GM19025 (cell line): ENCODE measurements around the gene RAPGEF1.
"Not testable (repeated sequence)": the region's sequence is repeated elsewhere in the genome, so short reads cannot be mapped to it uniquely, and the experiment has no call there.

Experiments used
- ATAC-seq: cut with Tn5 transposase; IDR thresholded peaks from one replicate; pipeline ENCODE4 v1.9.1; 2021; ENCODE audit warnings: mild to moderate bottlenecking, low read depth, moderate library complexity; ENCODE audit not compliant: unreplicated experiment

The RAPGEF1 gene

GRCh38 chr9:131578731-131579504 is 161.0 kb downstream of the RAPGEF1 start:
- peak; percentile 43 for ATAC-seq

DNA sequence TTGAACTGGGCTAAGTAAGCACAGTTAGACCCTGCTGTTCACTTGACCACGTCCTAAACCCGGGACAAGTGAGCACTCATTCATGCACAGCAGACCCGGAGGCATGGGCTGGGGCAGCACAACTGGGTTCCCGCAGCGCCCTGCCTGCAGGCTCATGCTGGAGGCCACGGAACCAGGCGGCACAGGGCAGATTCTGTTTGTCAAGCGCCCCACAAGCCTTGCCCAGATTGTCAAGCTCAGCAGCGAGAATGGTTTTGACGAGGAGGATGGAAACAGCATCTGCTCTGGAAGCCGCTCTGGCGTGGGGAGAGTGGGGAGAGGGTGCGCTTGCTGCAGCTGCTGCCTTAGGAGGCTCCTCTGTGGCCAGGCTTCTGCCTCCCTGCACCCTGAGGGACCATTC is 161.9 kb downstream of the RAPGEF1 start:
- no peak for ATAC-seq

- ATAC-seq: no peak
These were observed 162.6 kb downstream of the RAPGEF1 start for GRCh38 chr9:131577005-131578000.

DNA sequence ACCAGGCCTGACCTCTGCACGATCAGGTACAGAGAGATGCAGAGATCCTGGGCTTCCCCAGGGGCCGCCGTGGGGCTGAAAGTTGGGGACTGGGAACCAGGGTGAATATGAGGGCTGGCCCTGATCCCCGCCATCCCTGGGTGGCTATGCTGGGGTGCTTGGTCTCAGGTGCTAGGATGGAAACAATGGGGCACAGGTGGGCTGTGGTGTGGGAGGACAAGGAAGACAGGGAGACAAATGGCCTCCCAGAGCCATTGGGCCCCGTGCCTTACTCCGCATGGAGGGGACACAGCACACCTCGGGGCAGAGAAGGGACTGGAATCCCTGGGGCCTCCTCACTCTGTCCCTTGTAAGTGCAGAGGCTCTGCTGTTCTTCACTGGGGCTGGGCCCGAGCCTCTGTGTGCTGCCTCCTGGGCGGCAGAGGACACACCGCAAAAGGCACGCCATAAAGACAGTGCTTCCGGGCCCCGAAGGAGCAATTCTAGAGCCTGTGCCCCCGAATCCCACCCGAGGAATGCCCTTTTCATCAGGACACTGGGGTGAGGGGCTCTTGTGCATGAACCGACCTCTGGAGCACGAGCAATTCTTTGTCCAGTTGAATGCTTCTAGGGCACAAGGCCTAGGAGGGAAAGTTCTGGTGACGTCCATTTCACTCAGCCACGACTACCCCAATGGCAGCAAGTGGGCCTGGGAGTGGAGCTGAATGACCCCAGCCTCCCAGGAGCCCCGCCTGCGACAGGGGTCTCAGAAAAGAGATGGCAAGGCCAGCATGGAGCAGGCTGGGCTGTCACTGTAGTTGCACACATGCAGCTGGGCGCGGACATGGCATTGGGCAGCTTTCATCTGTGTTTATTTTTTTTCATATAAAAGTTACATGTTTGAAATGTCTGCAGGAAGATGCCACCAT is 163.7 kb downstream of the RAPGEF1 start:
- ATAC-seq: no peak

GRCh38 chr9:131574730-131575640 is 164.9 kb downstream of the RAPGEF1 start:
- ATAC-seq: no peak

DNA sequence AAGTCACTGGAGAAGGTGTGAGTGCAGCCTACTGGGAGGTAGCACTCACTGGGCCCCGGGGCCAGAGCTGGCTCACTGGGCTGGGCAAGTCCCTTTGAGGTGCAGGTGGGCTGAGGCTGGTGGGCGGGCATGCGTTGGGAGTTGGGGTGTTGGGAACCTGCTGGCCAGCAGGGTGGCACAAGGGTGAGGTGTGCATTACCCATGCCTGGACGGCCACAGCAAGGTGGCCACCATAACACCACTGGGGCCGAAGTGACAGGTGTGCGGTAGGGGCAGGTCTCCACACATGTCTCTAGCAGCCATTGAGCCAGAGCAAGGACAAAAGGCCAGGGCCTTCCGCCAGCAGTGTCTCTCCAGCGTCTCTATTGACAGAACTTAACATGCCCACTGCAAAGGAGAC is 172.0 kb downstream of the RAPGEF1 start:
- ATAC-seq: no peak

- no peak for ATAC-seq
These were observed 173.7 kb downstream of the RAPGEF1 start for GRCh38 chr9:131566158-131566557.

GRCh38 chr9:131565369-131565768 is 174.5 kb downstream of the RAPGEF1 start:
- no peak for ATAC-seq

GRCh38 chr9:131562032-131562959 is 177.6 kb downstream of the RAPGEF1 start:
- ATAC-seq: no peak

DNA sequence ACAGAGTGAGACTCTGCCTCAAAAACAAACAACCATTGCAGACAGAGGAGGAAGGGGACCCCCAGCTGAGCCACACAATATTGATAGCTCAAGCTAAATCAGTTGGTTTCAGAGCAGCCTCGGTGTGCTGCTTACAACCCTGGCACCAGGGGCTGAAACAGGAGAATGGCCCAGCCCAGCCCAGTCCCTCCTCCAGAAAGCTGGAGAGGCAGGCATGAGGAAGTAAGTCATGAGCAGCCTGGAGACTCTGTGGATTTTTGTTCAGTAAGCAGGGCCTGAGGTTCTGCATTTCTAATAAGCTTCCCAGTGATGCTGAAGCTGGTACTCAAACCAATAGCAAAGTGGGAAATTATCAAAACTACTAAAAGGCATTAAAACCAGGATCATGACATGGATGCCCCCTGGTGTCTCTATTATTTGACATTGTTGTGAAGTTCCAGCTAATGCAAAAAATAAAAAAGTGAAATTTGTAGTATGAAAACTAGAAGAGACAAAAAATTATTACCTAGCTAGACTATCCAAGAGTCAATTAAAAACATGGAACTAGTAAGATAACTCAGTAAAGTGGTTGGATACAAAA is 180.4 kb downstream of the RAPGEF1 start:
- no peak for ATAC-seq

DNA sequence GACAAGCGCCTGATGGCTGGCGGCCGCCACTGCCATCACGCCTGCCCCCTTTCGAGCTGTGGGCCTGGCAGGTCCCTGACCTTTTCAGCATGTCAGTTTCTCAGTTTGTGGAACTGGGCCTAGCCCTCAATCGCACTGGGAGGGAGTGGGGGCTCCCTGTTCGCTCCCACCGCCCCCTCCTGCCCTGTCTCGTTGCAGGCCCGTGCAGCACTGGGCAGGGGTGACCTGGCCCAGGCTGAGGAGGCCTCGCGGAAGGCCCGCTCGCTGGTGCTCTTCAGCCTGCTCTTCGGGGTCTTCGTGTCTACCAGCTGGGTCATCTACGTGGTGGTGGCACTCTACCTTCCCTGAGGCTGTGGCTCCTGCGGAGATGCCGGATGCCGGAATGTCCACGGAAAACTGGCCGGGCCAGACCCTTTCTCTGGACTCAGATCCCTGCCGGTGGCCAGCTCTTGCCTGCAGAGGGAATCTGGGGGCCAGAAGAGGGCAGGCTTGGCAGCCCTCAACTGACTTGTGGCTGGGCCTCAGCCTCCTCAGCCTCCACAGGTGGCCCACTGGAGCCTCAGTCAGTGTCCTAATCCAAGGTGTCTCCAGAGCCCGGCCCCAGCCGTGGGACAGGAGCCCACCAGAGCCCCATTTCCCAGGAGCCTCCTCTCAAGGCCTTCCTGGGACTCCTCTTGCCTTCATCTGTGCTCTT is 181.9 kb downstream of the RAPGEF1 start:
- no peak for ATAC-seq

GRCh38 chr9:131555841-131556673 is 183.8 kb downstream of the RAPGEF1 start:
- ATAC-seq: no peak

DNA sequence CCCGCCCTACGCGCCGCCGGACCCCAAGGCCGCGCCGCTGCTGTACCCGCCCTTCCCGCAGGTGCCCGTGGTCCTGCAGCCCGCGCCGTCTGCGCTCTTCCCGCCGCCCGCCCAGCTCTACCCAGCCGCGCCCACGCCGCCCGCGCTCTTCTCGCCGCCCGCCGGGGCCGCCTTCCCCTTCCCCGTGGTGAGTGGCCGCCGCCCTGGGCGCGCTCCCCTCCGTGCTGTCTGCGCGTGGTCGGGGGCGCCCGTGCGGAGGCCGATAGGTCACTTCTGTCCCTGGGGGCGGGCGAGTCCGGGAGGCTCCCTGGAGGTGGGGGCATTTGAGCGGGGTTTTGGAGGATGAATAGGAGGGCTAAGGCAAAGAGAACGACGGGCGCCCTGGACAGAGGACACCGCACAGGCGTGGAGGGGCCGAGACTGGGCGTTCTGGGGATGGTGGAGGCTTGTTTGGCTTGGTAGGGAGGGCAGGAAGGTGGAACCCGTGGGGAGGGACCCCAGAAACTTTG is 185.0 kb downstream of the RAPGEF1 start:
- no peak for ATAC-seq

DNA sequence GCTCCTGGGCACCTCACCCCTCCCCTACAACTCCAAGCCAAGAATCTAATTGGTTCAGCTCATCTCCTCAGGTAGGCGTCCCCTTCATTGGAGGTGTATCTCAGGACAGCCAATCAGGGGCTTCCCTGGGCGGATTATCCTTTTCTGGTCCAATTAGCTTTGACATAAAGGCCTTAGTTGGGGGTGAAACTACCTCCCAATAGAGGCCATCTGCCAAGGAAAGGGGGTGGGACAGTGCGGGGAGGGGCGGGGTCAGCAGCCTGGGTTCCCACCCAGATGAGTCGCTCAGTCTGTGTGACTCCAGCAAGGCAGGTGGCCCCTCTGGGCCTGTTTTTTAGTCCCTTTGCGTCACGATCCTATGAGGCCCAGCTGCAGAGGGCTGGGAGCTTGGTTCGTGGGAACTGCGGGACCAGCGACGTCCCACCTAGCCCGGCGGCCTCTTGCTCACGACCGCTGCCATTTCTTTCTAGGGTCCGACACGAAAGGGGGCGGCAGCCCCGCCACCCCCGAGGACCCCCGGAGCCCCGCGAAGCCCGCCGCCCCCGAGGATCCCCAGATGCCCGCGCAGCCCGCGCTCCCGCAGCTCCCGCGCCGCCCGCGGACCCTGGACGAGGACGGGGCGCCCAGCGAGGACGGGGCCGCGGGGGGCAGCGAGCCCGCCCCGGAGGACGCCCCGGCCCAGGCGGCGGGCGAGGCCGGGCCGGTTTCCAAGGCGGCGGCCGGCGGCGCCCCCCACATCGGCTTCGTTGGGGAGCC is 185.6 kb downstream of the RAPGEF1 start:
- ATAC-seq: no peak

DNA sequence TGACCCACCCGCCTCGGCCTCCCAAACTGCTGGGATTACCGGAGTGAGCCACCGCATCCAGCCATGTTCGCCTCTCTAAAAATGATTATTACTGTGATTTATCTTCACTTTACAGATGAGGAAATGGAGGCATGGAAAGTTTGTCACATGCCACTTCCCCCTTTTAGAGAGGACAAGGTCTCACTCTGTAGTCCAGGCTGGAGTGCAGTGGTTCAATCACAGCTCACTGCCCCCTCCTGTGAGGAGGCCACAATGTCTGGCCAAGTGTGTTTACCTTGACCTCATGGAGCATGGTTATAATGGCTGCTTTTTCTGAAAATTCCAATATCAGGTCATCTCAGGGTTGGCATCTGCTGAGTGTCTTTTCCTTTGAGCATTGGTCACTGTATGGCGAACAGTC is 187.8 kb downstream of the RAPGEF1 start:
- no peak for ATAC-seq

- ATAC-seq: not testable (repeated sequence)
These were observed 189.4 kb downstream of the RAPGEF1 start for GRCh38 chr9:131550465-131550864.
